ENCODE data around the gene INO80B. TPM values are rescaled to one million over a fixed set of nuclear protein-coding genes. Genes with fewer than 3 reads are reported as not detected.

The INO80B gene
- total and polyA plus RNA-seq, 9 of the 15 experiments (the other 6 are each of a cell fraction or from before 2014, with no cell fraction given): 0.41 to 22.6 (median 9.0) TPM

DNA sequence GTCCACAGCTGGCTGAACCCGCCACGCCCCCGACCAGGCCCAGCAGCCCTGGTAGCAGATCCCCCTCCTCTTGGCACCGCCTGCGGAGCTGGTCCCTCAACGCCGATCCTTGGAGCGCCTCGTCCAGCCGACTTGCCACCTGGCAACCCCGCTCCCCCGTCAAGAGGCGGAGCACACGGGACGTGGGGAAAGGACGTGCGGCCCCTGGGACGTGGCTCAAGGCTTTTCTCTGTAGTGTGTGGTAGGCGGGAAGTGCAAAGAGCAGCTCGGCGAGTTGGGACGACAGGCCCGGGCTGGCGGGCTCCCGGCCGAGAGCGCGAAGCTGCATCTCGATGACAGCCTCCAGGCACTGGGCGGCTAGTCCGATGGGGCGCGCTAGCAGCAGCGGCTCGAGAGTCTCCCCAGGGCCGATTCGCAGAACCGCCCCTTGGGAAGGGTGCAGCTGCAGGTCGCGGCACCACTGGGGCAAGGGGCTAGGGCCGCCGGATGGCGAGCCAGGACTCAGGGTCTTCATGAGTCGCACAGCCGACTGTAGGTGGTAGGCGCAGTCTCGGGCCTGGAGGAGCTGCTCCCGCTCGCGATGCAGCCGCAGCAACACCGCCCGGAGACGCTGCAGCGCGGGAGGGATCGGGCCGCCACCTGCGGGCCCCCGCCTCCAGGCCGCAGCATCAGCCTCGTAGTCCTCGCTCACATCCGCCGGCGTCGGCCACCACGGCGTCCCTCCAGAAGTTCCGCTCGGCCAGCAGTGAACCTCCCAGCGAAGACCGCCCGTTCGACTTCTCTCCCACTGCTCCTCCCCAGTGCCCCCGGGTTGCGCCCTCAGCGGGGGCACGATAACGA lies 27.3 kb downstream of the INO80B start (continued):
- TF ChIP-seq HMGN3 (IDR thresholded peaks at IDR 0.05; ENCODE audit: borderline replicate concordance, extremely low read depth, insufficient read length, low read depth, low read length) (peak; percentile 48), ETV1 (tag; conservative IDR thresholded peaks at IDR 0.05; ENCODE audit: low read depth) (peak; percentile 35; the same call in 1 of the 2 replicates), DMBX1 (CRISPR knock-in tag; IDR thresholded peaks at IDR 0.05; ENCODE audit: borderline replicate concordance) (no peak), SIN3A (IDR thresholded peaks at IDR 0.05; ENCODE audit: borderline replicate concordance in 2 of 2, control insufficient read depth in 1 of 2, low read depth in 2 of 2, low read length in 2 of 2) (peak; percentile 8 to 74; a peak in 1 of 4 replicates), ILF3 (IDR thresholded peaks at IDR 0.05; ENCODE audit: borderline replicate concordance) (no peak), FOXM1 (IDR thresholded peaks at IDR 0.05; ENCODE audit: low read depth) (no peak), FOXM1 (CRISPR knock-in tag; IDR thresholded peaks at IDR 0.05; ENCODE audit: low read depth) (0 out of 2 replicates have a peak, but pooled peaks have one; percentile 86), NFYB (IDR thresholded peaks at IDR 0.05; ENCODE audit: extremely low read depth, insufficient read length) (no peak), HLTF (IDR thresholded peaks at IDR 0.05) (peak; percentile 7; the same call in 1 of the 2 replicates), GTF2E2 (tag; IDR thresholded peaks at IDR 0.05) (no peak)
- TF ChIP-seq, protein P1, sequence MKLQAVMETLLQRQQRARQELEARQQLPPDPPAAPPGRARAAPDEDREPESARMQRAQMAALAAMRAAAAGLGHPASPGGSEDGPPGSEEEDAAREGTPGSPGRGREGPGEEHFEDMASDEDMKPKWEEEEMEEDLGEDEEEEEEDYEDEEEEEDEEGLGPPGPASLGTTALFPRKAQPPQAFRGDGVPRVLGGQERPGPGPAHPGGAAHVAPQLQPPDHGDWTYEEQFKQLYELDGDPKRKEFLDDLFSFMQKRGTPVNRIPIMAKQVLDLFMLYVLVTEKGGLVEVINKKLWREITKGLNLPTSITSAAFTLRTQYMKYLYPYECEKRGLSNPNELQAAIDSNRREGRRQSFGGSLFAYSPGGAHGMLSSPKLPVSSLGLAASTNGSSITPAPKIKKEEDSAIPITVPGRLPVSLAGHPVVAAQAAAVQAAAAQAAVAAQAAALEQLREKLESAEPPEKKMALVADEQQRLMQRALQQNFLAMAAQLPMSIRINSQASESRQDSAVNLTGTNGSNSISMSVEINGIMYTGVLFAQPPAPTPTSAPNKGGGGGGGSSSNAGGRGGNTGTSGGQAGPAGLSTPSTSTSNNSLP (IDR thresholded peaks at IDR 0.05; ENCODE audit: borderline replicate concordance, low read depth, low read length): no peak
- TF ChIP-seq, protein P2, sequence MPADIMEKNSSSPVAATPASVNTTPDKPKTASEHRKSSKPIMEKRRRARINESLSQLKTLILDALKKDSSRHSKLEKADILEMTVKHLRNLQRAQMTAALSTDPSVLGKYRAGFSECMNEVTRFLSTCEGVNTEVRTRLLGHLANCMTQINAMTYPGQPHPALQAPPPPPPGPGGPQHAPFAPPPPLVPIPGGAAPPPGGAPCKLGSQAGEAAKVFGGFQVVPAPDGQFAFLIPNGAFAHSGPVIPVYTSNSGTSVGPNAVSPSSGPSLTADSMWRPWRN (IDR thresholded peaks at IDR 0.05; ENCODE audit: low read depth): no peak
- TF ChIP-seq, protein P3, sequence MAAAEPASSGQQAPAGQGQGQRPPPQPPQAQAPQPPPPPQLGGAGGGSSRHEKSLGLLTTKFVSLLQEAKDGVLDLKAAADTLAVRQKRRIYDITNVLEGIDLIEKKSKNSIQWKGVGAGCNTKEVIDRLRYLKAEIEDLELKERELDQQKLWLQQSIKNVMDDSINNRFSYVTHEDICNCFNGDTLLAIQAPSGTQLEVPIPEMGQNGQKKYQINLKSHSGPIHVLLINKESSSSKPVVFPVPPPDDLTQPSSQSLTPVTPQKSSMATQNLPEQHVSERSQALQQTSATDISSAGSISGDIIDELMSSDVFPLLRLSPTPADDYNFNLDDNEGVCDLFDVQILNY (CRISPR knock-in tag; IDR thresholded peaks at IDR 0.05): 0 out of 2 replicates have a peak, but pooled peaks have one; percentile 12
- TF ChIP-seq, protein P4, sequence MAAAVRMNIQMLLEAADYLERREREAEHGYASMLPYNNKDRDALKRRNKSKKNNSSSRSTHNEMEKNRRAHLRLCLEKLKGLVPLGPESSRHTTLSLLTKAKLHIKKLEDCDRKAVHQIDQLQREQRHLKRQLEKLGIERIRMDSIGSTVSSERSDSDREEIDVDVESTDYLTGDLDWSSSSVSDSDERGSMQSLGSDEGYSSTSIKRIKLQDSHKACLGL (CRISPR knock-in tag; IDR thresholded peaks at IDR 0.05; ENCODE audit: borderline replicate concordance, poor library complexity, severe bottlenecking): no peak
- TF ChIP-seq, protein P5, sequence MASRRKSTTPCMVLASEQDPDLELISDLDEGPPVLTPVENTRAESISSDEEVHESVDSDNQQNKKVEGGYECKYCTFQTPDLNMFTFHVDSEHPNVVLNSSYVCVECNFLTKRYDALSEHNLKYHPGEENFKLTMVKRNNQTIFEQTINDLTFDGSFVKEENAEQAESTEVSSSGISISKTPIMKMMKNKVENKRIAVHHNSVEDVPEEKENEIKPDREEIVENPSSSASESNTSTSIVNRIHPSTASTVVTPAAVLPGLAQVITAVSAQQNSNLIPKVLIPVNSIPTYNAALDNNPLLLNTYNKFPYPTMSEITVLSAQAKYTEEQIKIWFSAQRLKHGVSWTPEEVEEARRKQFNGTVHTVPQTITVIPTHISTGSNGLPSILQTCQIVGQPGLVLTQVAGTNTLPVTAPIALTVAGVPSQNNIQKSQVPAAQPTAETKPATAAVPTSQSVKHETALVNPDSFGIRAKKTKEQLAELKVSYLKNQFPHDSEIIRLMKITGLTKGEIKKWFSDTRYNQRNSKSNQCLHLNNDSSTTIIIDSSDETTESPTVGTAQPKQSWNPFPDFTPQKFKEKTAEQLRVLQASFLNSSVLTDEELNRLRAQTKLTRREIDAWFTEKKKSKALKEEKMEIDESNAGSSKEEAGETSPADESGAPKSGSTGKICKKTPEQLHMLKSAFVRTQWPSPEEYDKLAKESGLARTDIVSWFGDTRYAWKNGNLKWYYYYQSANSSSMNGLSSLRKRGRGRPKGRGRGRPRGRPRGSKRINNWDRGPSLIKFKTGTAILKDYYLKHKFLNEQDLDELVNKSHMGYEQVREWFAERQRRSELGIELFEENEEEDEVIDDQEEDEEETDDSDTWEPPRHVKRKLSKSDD (conservative IDR thresholded peaks at IDR 0.05; ENCODE audit: low read length): no peak
- TF ChIP-seq, protein P6, sequence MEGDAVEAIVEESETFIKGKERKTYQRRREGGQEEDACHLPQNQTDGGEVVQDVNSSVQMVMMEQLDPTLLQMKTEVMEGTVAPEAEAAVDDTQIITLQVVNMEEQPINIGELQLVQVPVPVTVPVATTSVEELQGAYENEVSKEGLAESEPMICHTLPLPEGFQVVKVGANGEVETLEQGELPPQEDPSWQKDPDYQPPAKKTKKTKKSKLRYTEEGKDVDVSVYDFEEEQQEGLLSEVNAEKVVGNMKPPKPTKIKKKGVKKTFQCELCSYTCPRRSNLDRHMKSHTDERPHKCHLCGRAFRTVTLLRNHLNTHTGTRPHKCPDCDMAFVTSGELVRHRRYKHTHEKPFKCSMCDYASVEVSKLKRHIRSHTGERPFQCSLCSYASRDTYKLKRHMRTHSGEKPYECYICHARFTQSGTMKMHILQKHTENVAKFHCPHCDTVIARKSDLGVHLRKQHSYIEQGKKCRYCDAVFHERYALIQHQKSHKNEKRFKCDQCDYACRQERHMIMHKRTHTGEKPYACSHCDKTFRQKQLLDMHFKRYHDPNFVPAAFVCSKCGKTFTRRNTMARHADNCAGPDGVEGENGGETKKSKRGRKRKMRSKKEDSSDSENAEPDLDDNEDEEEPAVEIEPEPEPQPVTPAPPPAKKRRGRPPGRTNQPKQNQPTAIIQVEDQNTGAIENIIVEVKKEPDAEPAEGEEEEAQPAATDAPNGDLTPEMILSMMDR (IDR thresholded peaks at IDR 0.05 in 2 of 3, conservative IDR thresholded peaks at IDR 0.05 in 1 of 3; ENCODE audit: insufficient read depth in 2 of 3, low read depth in 1 of 3, low read length in 3 of 3): peak in 2 of 3 experiments; percentile 7 to 30; a peak in 1 of 6 replicates

Data from K562 (cell line).